Mesothelial cell of epicardium (in vitro differentiated cells): Measurements from ENCODE around the gene CGN. TPM values are rescaled to one million over a fixed set of nuclear protein-coding genes. Genes with fewer than 3 reads are reported as not detected.

Experiments used
- DNase-seq, 2 experiments: peaks; one replicate each; pipeline ENCODE4 v3.0.0; 2021; ENCODE audit warnings: low spot score in 2 of 2; ENCODE audit not compliant: unreplicated experiment in 2 of 2
- H3K27ac Mint-ChIP-seq: 2 replicates; pipeline ENCODE4 v1.8.0; 2021; ENCODE audit warnings: mixed read lengths
- H3K27me3 Mint-ChIP-seq: 2 replicates; pipeline ENCODE4 v1.8.0; 2021; ENCODE audit warnings: low read depth, mixed read lengths
- H3K36me3 Mint-ChIP-seq: 2 replicates; pipeline ENCODE4 v1.8.0; 2021; ENCODE audit warnings: mixed read lengths
- H3K4me1 Mint-ChIP-seq: 2 replicates; pipeline ENCODE4 v1.8.0; 2021; ENCODE audit warnings: mixed read lengths
- H3K4me3 Mint-ChIP-seq: 2 replicates; pipeline ENCODE4 v1.8.0; 2021; ENCODE audit warnings: mild to moderate bottlenecking, moderate library complexity, mixed read lengths
- H3K9me3 Mint-ChIP-seq: 2 replicates; pipeline ENCODE4 v1.8.0; 2021; ENCODE audit warnings: mixed read lengths
- microRNA-seq: library from miRNA; unstranded; fragments of <30 nt; microRNA quantifications from one replicate; pipeline ENCODE4 v1.2.0, GENCODE V29; 2021; ENCODE audit warnings: inconsistent platforms, mixed read lengths
- total RNA-seq: library from RNA; stranded (reverse); gene quantifications from 3 replicates; pipeline ENCODE4 v1.2.1, GENCODE V29; 2021
- TF ChIP-seq, protein P1 (sequence below): fragments of 200-600 bp; sonication (generic); IDR thresholded peaks from one replicate; pipeline ENCODE4 v1.5.0; 2021; ENCODE audit warnings: antibody characterized with exemption; ENCODE audit not compliant: unreplicated experiment

The CGN gene
- total RNA-seq, 1 donor from 2014 or later: 38.9 TPM

DNA sequence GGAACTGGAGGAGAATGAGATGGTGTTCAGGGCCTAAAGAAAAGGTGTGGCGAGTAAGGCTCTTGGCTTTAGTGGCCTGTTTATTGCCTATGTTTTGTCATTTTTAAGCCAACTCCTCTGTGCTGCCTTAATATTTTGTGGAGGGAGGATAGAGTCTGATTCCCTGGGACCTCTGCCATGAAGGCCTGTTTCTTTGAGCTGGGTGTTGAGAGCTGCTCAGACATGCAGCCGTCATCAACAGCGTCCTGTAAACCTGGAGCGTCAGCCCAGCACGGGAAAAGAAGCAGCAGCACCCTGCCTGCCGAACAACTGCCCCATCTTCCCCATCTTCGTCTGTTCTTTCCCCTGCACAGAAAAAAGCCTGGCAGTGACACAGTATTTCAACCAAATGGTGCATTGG, 73.6 kb downstream of the CGN start:
- TF ChIP-seq, protein P1, sequence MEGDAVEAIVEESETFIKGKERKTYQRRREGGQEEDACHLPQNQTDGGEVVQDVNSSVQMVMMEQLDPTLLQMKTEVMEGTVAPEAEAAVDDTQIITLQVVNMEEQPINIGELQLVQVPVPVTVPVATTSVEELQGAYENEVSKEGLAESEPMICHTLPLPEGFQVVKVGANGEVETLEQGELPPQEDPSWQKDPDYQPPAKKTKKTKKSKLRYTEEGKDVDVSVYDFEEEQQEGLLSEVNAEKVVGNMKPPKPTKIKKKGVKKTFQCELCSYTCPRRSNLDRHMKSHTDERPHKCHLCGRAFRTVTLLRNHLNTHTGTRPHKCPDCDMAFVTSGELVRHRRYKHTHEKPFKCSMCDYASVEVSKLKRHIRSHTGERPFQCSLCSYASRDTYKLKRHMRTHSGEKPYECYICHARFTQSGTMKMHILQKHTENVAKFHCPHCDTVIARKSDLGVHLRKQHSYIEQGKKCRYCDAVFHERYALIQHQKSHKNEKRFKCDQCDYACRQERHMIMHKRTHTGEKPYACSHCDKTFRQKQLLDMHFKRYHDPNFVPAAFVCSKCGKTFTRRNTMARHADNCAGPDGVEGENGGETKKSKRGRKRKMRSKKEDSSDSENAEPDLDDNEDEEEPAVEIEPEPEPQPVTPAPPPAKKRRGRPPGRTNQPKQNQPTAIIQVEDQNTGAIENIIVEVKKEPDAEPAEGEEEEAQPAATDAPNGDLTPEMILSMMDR: no peak
- Mint-ChIP-seq H3K36me3 (peaks cover 10% of the 10 kb centered on the region), H3K27ac (peak overlapping the region; percentile 43), H3K9me3 (no peaks in the 10 kb centered on the region), H3K4me3 (no peak overlapping the region), H3K4me1 (peaks cover 25% of the 10 kb centered on the region), H3K27me3 (no peaks in the 10 kb centered on the region)
- no peak for DNase-seq

DNA sequence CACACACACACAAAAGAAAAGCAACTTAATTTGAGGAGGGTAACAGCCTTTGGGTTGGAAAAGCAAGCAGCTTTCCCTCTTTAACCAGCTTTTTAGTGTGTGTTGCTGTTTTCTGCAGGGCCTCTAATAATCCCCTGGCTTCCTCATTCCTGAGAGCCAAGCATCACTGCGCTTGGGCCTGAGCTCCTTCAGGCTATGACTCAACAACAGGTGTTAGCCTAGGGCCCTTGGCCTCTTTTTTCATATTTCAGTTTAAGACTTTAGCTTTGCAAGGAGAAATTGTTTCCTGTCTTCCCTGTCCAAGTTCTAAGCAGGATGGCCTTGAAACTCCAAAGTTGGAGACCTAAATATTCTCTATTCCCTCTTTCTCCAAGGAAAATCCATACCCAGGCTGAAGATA, 74.4 kb downstream of the CGN start:
- H3K4me1 Mint-ChIP-seq: peaks cover 25% of the 10 kb centered on the region
- DNase-seq: no peak
- H3K27me3 Mint-ChIP-seq: no peaks in the 10 kb centered on the region
- H3K27ac Mint-ChIP-seq: peak overlapping the region; percentile 87
- TF ChIP-seq, protein P1: no peak
- peaks cover 5% of the 10 kb centered on the region for H3K9me3 Mint-ChIP-seq
- H3K4me3 Mint-ChIP-seq: no peak overlapping the region
- peaks cover 5% of the 10 kb centered on the region for H3K36me3 Mint-ChIP-seq

Small RNA genes within 50 kb of the gene (microRNA-seq; reads per million reads assigned to microRNA genes)
- gene MIR554: not detected

Other genes starting within 250 kb of the CGN start
- gene ZNF687, start 229.1 kb upstream of the CGN start, total RNA-seq: 32.1 to 37.2 TPM (median 32.3 TPM) in 3 replicates
- gene PI4KB, start 184.0 kb upstream of the CGN start, total RNA-seq: 67.2 to 77.6 TPM (median 73.7 TPM) in 3 replicates
- 82.8 to 89.5 TPM (median 88.2 TPM) in 3 replicates for gene RFX5, start 164.1 kb upstream of the CGN start, total RNA-seq
- 51.1 to 58.5 TPM (median 53.3 TPM) in 3 replicates for gene SELENBP1, start 138.7 kb upstream of the CGN start, total RNA-seq
- 202 to 207 TPM (median 202 TPM) in 3 replicates for gene PSMB4, start 111.8 kb upstream of the CGN start, total RNA-seq
- 169 to 182 TPM (median 179 TPM) in 3 replicates for gene POGZ, start 51.9 kb upstream of the CGN start, total RNA-seq
- gene TUFT1, start 28.9 kb downstream of the CGN start, total RNA-seq: 14.8 to 17.3 TPM (median 17.3 TPM) in 3 replicates
- gene SNX27, start 100.7 kb downstream of the CGN start, total RNA-seq: 41.5 to 44.0 TPM (median 43.4 TPM) in 3 replicates
- 0.88 to 1.2 TPM (median 1.1 TPM) in 3 replicates for gene CELF3, start 205.4 kb downstream of the CGN start, total RNA-seq
- not detected in 3 replicates for gene RIIAD1, start 210.1 kb downstream of the CGN start, total RNA-seq